ENCODE data around the gene PKD2.

DNA sequence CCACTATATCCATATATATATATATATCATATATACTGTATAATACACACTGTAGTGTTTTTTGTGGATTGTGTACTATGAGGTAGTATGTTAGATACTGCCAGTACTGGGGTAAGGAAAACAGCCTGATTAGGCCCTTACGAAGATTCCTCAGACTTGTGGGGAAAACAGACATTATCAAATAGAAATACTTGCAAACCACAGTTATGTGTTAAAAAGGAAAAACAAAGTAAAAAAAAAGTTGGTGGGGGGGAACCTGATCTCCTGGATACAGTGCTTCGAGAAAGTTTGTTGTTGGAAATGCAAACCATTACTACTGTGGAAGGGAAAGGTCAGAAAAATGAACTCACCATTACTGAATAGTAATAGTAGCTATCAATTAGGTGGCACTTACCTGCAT, 53.0 kb downstream of the PKD2 start:
- TF ChIP-seq SP1 (CRISPR knock-in tag; conservative IDR thresholded peaks at IDR 0.05) = no peak
- TF ChIP-seq, protein P1, sequence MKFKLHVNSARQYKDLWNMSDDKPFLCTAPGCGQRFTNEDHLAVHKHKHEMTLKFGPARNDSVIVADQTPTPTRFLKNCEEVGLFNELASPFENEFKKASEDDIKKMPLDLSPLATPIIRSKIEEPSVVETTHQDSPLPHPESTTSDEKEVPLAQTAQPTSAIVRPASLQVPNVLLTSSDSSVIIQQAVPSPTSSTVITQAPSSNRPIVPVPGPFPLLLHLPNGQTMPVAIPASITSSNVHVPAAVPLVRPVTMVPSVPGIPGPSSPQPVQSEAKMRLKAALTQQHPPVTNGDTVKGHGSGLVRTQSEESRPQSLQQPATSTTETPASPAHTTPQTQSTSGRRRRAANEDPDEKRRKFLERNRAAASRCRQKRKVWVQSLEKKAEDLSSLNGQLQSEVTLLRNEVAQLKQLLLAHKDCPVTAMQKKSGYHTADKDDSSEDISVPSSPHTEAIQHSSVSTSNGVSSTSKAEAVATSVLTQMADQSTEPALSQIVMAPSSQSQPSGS (CRISPR knock-in tag; IDR thresholded peaks at IDR 0.05; ENCODE audit: borderline replicate concordance, low read depth) = no peak
- TF ChIP-seq, protein P2, sequence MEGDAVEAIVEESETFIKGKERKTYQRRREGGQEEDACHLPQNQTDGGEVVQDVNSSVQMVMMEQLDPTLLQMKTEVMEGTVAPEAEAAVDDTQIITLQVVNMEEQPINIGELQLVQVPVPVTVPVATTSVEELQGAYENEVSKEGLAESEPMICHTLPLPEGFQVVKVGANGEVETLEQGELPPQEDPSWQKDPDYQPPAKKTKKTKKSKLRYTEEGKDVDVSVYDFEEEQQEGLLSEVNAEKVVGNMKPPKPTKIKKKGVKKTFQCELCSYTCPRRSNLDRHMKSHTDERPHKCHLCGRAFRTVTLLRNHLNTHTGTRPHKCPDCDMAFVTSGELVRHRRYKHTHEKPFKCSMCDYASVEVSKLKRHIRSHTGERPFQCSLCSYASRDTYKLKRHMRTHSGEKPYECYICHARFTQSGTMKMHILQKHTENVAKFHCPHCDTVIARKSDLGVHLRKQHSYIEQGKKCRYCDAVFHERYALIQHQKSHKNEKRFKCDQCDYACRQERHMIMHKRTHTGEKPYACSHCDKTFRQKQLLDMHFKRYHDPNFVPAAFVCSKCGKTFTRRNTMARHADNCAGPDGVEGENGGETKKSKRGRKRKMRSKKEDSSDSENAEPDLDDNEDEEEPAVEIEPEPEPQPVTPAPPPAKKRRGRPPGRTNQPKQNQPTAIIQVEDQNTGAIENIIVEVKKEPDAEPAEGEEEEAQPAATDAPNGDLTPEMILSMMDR (IDR thresholded peaks at IDR 0.05) = no peak
- no peak for TF ChIP-seq CREM (CRISPR knock-in tag; IDR thresholded peaks at IDR 0.05)
- TF ChIP-seq, protein P3, sequence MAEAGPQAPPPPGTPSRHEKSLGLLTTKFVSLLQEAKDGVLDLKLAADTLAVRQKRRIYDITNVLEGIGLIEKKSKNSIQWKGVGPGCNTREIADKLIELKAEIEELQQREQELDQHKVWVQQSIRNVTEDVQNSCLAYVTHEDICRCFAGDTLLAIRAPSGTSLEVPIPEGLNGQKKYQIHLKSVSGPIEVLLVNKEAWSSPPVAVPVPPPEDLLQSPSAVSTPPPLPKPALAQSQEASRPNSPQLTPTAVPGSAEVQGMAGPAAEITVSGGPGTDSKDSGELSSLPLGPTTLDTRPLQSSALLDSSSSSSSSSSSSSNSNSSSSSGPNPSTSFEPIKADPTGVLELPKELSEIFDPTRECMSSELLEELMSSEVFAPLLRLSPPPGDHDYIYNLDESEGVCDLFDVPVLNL (CRISPR knock-in tag; IDR thresholded peaks at IDR 0.05; ENCODE audit: borderline replicate concordance, low read depth) = no peak
- TF ChIP-seq IRF2 (CRISPR knock-in tag; IDR thresholded peaks at IDR 0.05; ENCODE audit: borderline replicate concordance, low read depth) = no peak
- no peak for TF ChIP-seq RELA (CRISPR knock-in tag; IDR thresholded peaks at IDR 0.05; ENCODE audit: borderline replicate concordance)
- no peak for TF ChIP-seq USF2 (CRISPR knock-in tag; IDR thresholded peaks at IDR 0.05)
- TF ChIP-seq ESRRA (CRISPR knock-in tag; IDR thresholded peaks at IDR 0.05; ENCODE audit: borderline replicate concordance) = no peak
- no peak for TF ChIP-seq NR1H2 (CRISPR knock-in tag; IDR thresholded peaks at IDR 0.05)
- no peak for TF ChIP-seq MAX (CRISPR knock-in tag; IDR thresholded peaks at IDR 0.05)
- TF ChIP-seq ZNF121 (CRISPR knock-in tag; IDR thresholded peaks at IDR 0.05) = no peak
